K562 (cell line): ENCODE results near the gene ERO1B. TPM values are rescaled to one million over a fixed set of nuclear protein-coding genes. Genes with fewer than 3 reads are reported as not detected.

Source experiments
- ATF1 ChIP-seq, 2 experiments: fragments of 450-650 bp in 1 of 2; IDR thresholded peaks; 2 replicates each; pipeline ENCODE4 v1.6.1; 2016; ENCODE audit warnings: missing compliant biosample characterization in 1 of 2, missing genetic modification characterization in 1 of 2
- BRCA1 ChIP-seq, 2 experiments: fragments of 450-650 bp in 1 of 2; sonication (generic) in 1 of 2; formaldehyde crosslinking in 1 of 2; IDR thresholded peaks; 2 replicates each; pipeline versions ENCODE4 v1.5.0 to v1.6.1; 2017 to 2020; ENCODE audit warnings: mild to moderate bottlenecking in 1 of 2, missing genetic modification reagents in 1 of 2
- CEBPB ChIP-seq: fragments of 450-650 bp; IDR thresholded peaks from 2 replicates; pipeline ENCODE4 v1.6.1; 2016; ENCODE audit warnings: missing genetic modification characterization, missing compliant biosample characterization
- CSDE1 ChIP-seq, 2 experiments: fragments of 450-650 bp; IDR thresholded peaks; 2 replicates each; pipeline ENCODE4 v1.6.1; 2016; ENCODE audit warnings: mild to moderate bottlenecking in 1 of 2
- ETV1 ChIP-seq: fragments of 450-650 bp; conservative IDR thresholded peaks from 2 replicates; pipeline ENCODE4 v1.6.1; 2016; ENCODE audit warnings: missing genetic modification characterization, control low read depth, low read depth, missing compliant biosample characterization
- KDM2B ChIP-seq: fragments of 250-450 bp; sonication (Bioruptor Pico); IDR thresholded peaks from 2 replicates; pipeline ENCODE4 v1.8.0; 2021; ENCODE audit warnings: mild to moderate bottlenecking, moderate library complexity
- KLF13 ChIP-seq: fragments of 450-650 bp; IDR thresholded peaks from 2 replicates; pipeline ENCODE4 v1.6.1; 2016; ENCODE audit warnings: missing genetic modification characterization, low read depth, mild to moderate bottlenecking, missing compliant biosample characterization, moderate library complexity, borderline replicate concordance
- L3MBTL2 ChIP-seq: fragments of 450-650 bp; IDR thresholded peaks from 2 replicates; pipeline ENCODE4 v1.6.1; 2016; ENCODE audit warnings: mild to moderate bottlenecking, moderate library complexity
- NFE2 ChIP-seq: IDR thresholded peaks from 2 replicates; pipeline ENCODE4 v1.6.1; 2014; ENCODE audit warnings: antibody characterized with exemption, low read depth
- PHB2 ChIP-seq: fragments of 450-650 bp; IDR thresholded peaks from 2 replicates; pipeline ENCODE4 v1.6.1; 2017; ENCODE audit warnings: low read depth
- SOX6 ChIP-seq: fragments of 450-650 bp; IDR thresholded peaks from 2 replicates; pipeline ENCODE4 v1.6.1; 2014; ENCODE audit warnings: mild to moderate bottlenecking
- ZNF143 ChIP-seq: sonication (generic); formaldehyde crosslinking; IDR thresholded peaks from 2 replicates; pipeline ENCODE4 v1.9.0; 2022; ENCODE audit warnings: mild to moderate bottlenecking, missing genetic modification reagents
- polyA plus RNA-seq, 8 experiments: library from polyadenylated mRNA; depleted of rRNA in 4 of 8; stranded (reverse) in 5 of 8; unstranded in 3 of 8; fragments of >200 nt; fragmentation: Nextera tagmentation in 2 of 8; fragmentation: Illumina TruSeq in 1 of 8; extraction: Ambion mirVana in 2 of 8; extraction: Trizol in 1 of 8; gene quantifications; 2 replicates each; pipeline versions ENCODE4 v1.2.1 to v1.2.3, GENCODE V29; 2011 to 2014; ENCODE audit warnings: inconsistent platforms in 1 of 8, missing spikeins in 1 of 8
- total RNA-seq, 7 experiments: library from RNA; depleted of rRNA in 6 of 7; stranded (reverse); fragments of >200 nt in 6 of 7; fragmentation: Illumina TruSeq in 2 of 7; extraction: Trizol in 2 of 7; gene quantifications; 2 replicates each; pipeline versions ENCODE4 v1.2.1 to v1.2.3, GENCODE V29; 2011 to 2021; ENCODE audit warnings: low replicate concordance in 1 of 7
- TF ChIP-seq, protein P1 (sequence below), 2 experiments: fragments of 450-650 bp in 1 of 2; sonication (generic) in 1 of 2; formaldehyde crosslinking in 1 of 2; IDR thresholded peaks in 1 of 2; conservative IDR thresholded peaks in 1 of 2; 2 replicates each; pipeline versions ENCODE4 v1.6.1 to v1.8.1; 2016 to 2023; ENCODE audit warnings: mild to moderate bottlenecking in 2 of 2, moderate library complexity in 2 of 2, inconsistent platforms in 1 of 2, missing genetic modification reagents in 1 of 2
- TF ChIP-seq, protein P2 (sequence below), 2 experiments: fragments of 450-650 bp in 1 of 2; sonication (generic) in 1 of 2; formaldehyde crosslinking; conservative IDR thresholded peaks; 2 replicates each; pipeline versions ENCODE4 v1.4.0 to v1.8.1; 2020 to 2022; ENCODE audit warnings: mild to moderate bottlenecking in 1 of 2, missing genetic modification reagents in 1 of 2
- TF ChIP-seq, protein P3 (sequence below): fragments of 200-400 bp; formaldehyde crosslinking; IDR thresholded peaks from 2 replicates; pipeline ENCODE4 v1.6.1; 2017; ENCODE audit warnings: mild to moderate bottlenecking, low read depth, low read length, moderate library complexity
- TF ChIP-seq, protein P4 (sequence below), 2 experiments: fragments of 450-650 bp; IDR thresholded peaks; 2 replicates each; pipeline ENCODE4 v1.6.1; 2018; ENCODE audit warnings: mild to moderate bottlenecking in 2 of 2, low read depth in 1 of 2; ENCODE audit not compliant: partially characterized antibody in 2 of 2
- TF ChIP-seq, protein P5 (sequence below): fragments of 450-650 bp; IDR thresholded peaks from 2 replicates; pipeline ENCODE4 v1.6.1; 2016

ERO1B gene
- total and polyA plus RNA-seq, 9 of the 15 experiments (the other 6 are each of a cell fraction or from before 2014, with no cell fraction given) = 0.59 to 6.4 (median 4.2) TPM

DNA sequence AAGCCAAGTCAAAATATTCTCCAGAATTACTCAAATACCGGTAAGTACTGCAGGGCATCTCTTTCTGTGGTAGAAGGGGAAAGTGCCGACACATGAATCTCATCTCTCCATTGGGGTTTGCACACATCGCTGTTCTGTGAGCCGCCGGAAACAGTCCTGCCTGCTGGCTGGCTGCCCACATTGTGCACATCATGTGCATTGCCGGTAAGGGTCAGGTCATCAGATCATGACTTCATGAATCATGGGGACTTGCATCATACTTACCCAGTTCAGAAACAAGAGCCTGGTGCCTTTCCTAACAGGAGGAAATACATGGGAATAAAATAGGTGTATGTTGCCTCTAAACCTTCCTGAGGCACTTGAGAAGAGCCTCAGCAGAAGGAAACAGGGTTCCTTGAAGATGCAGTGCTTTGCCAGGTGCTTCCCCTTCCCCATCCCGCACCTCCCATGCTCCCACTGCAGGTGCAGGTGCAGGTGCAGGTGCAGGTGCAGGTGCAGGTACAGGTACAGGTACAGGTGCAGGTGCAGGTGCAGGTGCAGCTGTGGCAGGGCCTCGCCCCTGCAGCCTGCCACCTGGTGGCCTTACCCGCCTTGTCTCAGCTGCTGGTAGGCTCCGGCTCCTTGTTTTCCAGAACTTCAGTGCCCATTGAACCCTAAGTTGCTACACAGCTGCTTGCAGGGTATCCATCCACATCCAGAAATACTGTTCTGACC, 112.9 kb downstream of the ERO1B start (continued):
- TF ChIP-seq, protein P1, sequence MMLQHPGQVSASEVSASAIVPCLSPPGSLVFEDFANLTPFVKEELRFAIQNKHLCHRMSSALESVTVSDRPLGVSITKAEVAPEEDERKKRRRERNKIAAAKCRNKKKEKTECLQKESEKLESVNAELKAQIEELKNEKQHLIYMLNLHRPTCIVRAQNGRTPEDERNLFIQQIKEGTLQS (IDR thresholded peaks at IDR 0.05) = peak; percentile 96
- TF ChIP-seq, protein P1 (CRISPR knock-in tag; conservative IDR thresholded peaks at IDR 0.05) = no peak
- TF ChIP-seq, protein P2, sequence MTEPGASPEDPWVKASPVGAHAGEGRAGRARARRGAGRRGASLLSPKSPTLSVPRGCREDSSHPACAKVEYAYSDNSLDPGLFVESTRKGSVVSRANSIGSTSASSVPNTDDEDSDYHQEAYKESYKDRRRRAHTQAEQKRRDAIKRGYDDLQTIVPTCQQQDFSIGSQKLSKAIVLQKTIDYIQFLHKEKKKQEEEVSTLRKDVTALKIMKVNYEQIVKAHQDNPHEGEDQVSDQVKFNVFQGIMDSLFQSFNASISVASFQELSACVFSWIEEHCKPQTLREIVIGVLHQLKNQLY (CRISPR knock-in tag; conservative IDR thresholded peaks at IDR 0.05) = no peak
- TF ChIP-seq, protein P3, sequence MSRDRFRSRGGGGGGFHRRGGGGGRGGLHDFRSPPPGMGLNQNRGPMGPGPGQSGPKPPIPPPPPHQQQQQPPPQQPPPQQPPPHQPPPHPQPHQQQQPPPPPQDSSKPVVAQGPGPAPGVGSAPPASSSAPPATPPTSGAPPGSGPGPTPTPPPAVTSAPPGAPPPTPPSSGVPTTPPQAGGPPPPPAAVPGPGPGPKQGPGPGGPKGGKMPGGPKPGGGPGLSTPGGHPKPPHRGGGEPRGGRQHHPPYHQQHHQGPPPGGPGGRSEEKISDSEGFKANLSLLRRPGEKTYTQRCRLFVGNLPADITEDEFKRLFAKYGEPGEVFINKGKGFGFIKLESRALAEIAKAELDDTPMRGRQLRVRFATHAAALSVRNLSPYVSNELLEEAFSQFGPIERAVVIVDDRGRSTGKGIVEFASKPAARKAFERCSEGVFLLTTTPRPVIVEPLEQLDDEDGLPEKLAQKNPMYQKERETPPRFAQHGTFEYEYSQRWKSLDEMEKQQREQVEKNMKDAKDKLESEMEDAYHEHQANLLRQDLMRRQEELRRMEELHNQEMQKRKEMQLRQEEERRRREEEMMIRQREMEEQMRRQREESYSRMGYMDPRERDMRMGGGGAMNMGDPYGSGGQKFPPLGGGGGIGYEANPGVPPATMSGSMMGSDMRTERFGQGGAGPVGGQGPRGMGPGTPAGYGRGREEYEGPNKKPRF = no peak
- no peak for TF ChIP-seq BRCA1 (IDR thresholded peaks at IDR 0.05)
- TF ChIP-seq BRCA1 (CRISPR knock-in tag; IDR thresholded peaks at IDR 0.05) = no peak
- TF ChIP-seq, protein P4, sequence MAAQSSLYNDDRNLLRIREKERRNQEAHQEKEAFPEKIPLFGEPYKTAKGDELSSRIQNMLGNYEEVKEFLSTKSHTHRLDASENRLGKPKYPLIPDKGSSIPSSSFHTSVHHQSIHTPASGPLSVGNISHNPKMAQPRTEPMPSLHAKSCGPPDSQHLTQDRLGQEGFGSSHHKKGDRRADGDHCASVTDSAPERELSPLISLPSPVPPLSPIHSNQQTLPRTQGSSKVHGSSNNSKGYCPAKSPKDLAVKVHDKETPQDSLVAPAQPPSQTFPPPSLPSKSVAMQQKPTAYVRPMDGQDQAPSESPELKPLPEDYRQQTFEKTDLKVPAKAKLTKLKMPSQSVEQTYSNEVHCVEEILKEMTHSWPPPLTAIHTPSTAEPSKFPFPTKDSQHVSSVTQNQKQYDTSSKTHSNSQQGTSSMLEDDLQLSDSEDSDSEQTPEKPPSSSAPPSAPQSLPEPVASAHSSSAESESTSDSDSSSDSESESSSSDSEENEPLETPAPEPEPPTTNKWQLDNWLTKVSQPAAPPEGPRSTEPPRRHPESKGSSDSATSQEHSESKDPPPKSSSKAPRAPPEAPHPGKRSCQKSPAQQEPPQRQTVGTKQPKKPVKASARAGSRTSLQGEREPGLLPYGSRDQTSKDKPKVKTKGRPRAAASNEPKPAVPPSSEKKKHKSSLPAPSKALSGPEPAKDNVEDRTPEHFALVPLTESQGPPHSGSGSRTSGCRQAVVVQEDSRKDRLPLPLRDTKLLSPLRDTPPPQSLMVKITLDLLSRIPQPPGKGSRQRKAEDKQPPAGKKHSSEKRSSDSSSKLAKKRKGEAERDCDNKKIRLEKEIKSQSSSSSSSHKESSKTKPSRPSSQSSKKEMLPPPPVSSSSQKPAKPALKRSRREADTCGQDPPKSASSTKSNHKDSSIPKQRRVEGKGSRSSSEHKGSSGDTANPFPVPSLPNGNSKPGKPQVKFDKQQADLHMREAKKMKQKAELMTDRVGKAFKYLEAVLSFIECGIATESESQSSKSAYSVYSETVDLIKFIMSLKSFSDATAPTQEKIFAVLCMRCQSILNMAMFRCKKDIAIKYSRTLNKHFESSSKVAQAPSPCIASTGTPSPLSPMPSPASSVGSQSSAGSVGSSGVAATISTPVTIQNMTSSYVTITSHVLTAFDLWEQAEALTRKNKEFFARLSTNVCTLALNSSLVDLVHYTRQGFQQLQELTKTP (IDR thresholded peaks at IDR 0.05; ENCODE audit: low read depth in 1 of 2, partially characterized antibody in 2 of 2) = peak in 1 of 2 experiments; percentile 23
- no peak for TF ChIP-seq KLF13 (tag)
- TF ChIP-seq L3MBTL2 = peak; percentile 31; the same call in 1 of the 2 replicates
- no peak for TF ChIP-seq CSDE1 (IDR thresholded peaks at IDR 0.05)
- TF ChIP-seq CEBPB (tag) = peak; percentile 91
- peak; percentile 20; the same call in 1 of the 2 replicates for TF ChIP-seq NFE2
- peak; percentile 89 for TF ChIP-seq ETV1 (tag)
- no peak for TF ChIP-seq ZNF143 (CRISPR knock-in tag)
- no peak for TF ChIP-seq PHB2
- TF ChIP-seq ATF1 (CRISPR knock-in tag; IDR thresholded peaks at IDR 0.05) = no peak
- TF ChIP-seq ATF1 (tag; IDR thresholded peaks at IDR 0.05) = peak; percentile 55
- TF ChIP-seq, protein P5, sequence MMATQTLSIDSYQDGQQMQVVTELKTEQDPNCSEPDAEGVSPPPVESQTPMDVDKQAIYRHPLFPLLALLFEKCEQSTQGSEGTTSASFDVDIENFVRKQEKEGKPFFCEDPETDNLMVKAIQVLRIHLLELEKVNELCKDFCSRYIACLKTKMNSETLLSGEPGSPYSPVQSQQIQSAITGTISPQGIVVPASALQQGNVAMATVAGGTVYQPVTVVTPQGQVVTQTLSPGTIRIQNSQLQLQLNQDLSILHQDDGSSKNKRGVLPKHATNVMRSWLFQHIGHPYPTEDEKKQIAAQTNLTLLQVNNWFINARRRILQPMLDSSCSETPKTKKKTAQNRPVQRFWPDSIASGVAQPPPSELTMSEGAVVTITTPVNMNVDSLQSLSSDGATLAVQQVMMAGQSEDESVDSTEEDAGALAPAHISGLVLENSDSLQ = no peak
- no peak for TF ChIP-seq KDM2B (CRISPR knock-in tag)
- peak; percentile 60 for TF ChIP-seq SOX6
